ENCODE results near the gene DNAH6. TPM values are rescaled to one million over a fixed set of nuclear protein-coding genes. Genes with fewer than 3 reads are reported as not detected.

Gene DNAH6
- polyA plus RNA-seq, 10 donors: 0.08 to 0.39 (median 0.18) TPM

DNA sequence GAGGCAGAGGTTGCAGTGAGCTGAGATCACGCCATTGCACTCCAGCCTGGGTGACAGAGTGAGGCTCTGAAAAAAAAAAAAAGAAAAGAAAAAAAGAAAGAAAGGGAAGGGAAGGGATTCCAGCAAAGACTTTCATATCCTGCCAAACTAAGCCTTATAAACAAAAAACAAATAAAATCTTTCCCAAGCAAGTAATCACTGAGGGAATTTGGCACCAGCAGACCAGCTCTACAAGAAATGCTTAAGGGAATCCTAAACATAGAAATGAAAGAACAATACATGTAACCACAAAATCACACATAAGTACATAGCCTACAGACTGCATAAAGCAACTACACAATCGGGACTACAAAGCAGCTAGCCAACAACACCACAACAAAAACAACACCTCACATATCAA lies 285.5 kb downstream of the DNAH6 start:
- no peak for DNase-seq

- peak in 1 of 3 donors; percentile 12 for DNase-seq
Observed at GRCh38 chr2:84805250-84805958, 289.1 kb downstream of the DNAH6 start.

DNA sequence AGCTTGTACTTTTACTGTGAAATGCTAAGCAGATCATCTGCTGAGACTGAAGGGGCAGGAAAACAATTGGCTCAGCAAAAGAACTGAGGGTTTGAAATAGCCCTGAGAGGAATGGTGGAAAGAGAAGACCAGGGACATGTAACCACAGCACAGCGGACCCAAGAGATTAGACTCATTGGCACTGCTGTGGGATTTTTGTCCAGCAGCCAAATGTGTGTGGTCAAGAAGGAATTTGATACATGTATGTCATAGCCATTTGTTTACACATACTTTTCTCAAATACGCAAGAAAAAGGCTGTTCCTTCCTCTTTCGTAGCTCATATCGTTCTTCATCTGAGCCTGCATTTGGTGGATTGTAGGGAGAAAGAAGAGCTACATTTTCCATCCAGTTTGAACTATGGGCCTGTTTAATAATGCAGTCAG lies 290.8 kb downstream of the DNAH6 start:
- DNase-seq: peak; percentile 3 to 93 (median 8)

DNA sequence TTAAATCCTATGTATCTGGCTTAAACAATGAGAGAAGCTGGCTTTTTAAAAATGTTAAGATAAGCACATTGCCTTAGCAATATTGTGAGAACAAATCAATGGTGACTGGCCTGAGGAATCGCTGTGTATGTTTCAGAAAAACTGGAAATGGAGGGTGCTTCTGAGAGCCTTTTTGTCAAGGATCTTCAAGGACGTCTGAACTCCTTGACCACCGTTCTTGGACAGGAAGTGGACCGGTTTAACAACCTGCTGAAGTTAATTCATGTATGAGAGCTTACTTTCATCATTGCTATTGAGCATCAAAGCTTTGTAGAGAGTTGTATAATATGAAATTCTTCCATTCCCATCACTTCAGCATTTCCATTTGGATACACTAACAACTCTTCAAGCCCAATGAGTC lies 292.0 kb downstream of the DNAH6 start:
- DNase-seq: no peak

- DNase-seq: no peak
Observed at GRCh38 chr2:84811839-84812431, 295.6 kb downstream of the DNAH6 start.

DNA sequence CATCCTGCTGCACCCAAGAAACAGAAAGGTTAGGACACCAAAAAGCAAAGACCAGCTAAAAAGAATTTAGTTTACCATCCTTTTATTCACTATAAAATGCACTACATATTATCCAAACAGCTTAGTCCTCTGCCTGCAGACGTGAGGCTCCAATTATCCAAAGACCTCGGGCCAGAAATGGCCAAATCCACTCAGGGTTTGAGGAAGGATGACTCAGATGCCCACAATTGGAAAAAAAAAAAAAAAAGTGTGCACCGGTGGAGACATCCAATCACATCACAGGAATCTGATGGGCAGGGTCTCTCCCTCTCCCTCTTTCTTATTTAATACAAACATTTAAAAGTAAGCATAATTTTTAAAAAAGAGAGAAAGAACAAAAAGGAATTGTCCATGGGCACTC lies 298.8 kb downstream of the DNAH6 start:
- no peak for DNase-seq

- no peak for DNase-seq
Observed at GRCh38 chr2:84816426-84817026, 300.2 kb downstream of the DNAH6 start.

GRCh38 chr2:84817239-84817655 lies 300.9 kb downstream of the DNAH6 start:
- DNase-seq: no peak

DNA sequence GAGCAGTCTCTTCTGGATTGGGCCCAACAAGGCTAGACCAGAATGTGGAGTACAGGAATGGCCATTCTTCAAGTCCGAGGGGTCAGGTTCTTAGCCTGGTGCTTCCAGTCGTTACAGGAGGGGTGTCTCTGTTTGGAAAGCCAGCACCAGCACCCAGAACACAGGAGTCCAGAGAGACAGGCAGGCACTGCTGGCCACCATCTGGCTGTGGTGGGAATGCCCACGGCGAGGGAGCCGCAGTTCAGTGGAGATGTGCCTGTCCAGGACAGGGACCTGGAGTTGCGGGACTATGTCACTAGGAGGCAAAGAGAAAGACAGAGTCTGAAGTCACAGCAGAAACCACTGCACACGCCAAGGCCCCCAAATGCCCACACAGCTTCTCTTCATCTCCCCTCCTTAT lies 305.5 kb downstream of the DNAH6 start:
- no peak for DNase-seq

DNA sequence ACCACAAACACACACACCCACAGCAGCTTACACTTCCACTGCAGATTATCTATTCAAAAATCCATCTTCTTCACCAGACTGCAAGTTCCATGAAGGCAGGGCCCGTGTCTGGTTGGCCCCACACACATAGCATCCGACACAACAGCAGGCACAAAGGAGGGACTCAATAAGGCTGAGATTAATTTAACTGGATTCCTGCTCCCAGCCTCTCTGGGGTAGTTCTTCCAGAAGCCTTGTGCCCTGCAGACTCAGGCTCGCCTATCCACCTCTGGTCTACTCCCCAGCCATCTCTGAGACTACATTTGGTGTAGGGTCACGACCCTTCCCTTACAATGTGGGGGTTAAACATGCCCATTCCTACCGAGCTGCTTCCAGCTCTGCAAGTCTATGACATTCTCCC lies 306.9 kb downstream of the DNAH6 start:
- no peak for DNase-seq

GRCh38 chr2:84823788-84824187 lies 307.5 kb downstream of the DNAH6 start:
- no peak for DNase-seq

DNA sequence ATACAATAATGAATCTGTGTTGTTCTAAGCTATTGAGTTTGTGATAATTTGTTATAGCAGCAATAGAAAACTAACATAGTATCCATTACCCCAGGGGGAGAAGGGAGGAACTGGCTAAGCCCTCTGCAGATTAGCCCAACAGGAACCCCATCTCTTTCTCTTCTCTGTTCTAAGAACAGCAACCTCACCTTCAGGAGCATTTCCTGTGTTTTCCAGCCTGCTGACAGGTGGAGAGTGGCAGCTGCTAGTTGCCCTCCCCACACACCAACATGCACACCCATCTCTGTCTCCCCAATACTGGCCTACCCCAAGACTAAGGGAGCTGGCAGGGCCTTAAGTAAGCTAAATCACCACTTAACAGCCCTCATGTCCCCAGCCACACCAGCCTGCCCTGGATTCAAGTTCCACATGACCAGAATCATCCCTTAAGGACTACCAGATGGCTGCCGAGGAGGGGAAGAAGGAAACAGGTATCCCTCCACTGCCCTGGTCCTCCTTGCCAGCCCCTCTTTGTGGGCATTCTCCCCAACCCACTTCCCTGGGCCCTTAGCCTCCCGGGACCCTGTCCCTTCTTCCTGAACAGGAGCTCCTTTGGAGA lies 311.8 kb downstream of the DNAH6 start:
- no peak for DNase-seq

GRCh38 chr2:84829693-84830092 lies 313.4 kb downstream of the DNAH6 start:
- DNase-seq: no peak

GRCh38 chr2:84830095-84830494 lies 313.8 kb downstream of the DNAH6 start:
- peak in 1 of 3 donors; percentile 33 for DNase-seq

DNA sequence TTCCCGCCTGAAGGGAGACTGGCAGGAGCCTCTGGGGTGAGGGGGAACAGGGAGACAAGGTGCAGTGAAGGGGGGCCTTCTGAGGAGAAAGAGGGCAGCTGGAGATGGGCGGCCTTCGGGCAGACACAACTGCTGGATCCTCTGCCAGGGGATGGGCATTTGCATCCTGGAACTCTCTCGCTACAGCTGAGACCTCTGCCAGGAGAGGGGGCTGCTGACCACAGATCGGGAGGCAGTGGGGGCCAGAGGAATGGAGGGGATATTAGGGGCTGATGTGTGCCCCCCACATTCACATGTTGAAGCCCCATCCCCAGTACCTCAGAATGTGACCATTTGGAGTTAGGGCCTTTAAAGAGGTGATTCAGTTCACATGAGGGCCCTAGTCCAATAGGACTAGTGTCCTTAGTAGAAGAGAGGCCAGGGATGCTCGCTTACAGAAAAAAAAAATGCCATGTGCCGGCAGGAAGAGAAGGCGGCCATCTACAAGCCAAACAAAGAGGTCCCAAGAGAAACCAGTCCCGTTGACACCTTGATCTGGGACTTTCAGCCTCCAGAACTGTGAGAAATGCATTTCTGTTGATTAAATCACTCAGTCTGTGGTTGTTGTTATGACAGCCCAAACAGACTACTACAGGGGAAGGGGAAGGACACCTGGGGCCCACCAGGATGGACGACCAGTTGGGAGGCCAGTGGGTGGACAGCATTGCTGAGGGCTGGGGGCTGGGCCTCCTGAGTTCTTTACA lies 314.6 kb downstream of the DNAH6 start:
- DNase-seq: no peak

DNA sequence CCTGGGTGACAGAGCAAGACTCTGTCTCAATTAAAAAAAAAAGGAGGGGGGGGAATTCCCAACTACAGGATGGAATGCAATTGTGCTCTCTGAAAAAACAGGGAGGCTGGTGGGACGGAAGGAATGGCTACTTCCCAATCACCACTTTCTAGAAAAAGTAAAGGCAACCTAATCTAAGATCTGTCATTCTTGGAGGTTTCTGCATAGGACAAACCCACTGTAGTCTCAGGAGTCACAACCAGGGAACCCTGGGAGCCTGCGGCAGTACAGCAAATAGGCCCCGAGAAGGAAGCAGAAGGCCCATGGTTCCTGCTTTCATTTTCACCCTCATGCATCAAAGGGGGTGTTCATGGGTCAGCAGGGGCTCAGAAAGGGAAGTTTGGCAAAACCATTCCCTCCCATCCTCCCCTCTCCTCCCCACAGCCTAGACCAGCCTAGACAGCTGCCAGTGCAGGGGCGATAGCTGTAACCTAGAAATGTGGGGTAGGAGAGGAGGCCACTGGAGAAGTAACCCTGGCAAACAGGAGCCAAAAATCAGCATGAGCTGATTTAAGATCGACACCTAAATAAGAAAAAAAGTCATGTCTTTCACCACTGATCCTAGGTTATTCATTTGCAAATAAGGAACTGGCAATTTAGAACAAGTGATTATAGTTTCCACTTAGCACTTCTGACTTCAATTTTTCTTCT lies 316.6 kb downstream of the DNAH6 start:
- DNase-seq: peak in 2 of 3 donors; percentile 20 to 48

- no peak for DNase-seq
Observed at GRCh38 chr2:84833481-84834150, 317.3 kb downstream of the DNAH6 start.

GRCh38 chr2:84836215-84836614 lies 319.9 kb downstream of the DNAH6 start:
- DNase-seq: no peak

DNA sequence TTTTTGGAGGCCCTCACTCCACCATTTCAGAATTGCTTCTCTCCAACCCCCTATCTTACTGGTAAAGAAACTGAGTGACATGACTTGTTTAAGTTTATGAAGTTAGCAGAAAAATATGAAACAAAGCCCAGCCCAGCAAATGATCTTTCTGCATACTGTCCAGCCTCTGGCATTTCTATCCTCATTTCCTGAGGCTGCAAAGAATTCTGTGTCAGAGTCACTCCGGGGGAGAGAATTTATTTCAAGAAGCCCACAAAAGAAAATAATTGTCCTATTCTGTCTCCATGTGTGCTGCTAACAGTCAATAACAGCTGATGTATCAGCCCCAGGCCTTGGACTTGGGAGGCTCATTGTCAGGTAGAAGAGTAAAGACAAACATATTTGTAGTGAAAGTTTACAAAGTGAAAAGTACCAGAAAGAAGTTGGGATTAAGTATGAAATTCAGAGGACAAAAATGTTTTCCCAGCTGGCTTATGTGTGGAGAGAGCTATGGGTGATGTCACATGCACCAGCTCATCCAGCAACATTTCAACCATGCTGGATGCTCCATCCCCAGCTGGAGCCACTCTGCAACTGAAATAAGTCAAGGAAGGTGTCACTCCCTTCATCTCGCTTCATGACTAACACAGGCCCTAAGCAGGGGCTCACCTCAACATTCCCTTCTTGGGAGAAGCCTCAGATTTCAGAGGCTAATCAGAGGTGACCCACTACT lies 322.3 kb downstream of the DNAH6 start:
- no peak for DNase-seq

DNA sequence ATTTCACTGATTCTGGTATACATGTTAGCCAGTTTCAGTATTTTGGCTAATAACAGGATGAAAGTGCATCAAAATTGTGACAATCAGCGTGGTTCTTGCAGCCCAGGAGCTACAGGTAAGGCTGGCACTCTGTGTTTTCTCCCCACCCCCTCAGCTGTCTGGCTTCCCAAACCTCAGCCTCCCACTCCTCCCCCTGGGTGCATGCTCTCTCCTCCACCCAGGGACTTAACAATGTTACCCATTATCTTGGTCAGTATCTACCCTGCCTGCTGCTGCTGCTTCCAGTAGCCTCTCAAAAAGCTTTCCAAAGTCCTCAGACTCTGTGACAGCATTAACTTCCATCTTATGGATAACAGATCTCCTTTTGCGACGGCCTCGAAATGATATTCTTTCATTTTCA lies 323.6 kb downstream of the DNAH6 start:
- no peak for DNase-seq
